GM19395 (cell line): ENCODE data around the gene FOXP3.
"Not testable (repeated sequence)": the region's sequence is repeated elsewhere in the genome, so short reads cannot be mapped to it uniquely, and the experiment has no call there.

ENCODE experiments used
- ATAC-seq: cut with Tn5 transposase; IDR thresholded peaks from one replicate; pipeline ENCODE4 v1.9.1; 2021; ENCODE audit warnings: mild to moderate bottlenecking, moderate library complexity; ENCODE audit not compliant: unreplicated experiment

The FOXP3 gene

GRCh38 chrX:49264460-49264859, at the start of gene FOXP3:
TSS of gene FOXP3 (minus strand) at chrX:49264710. CDS start at chrX:49258505, 6,205 bp downstream.
- no peak for ATAC-seq

GRCh38 chrX:49312176-49312575, 47.7 kb upstream of the FOXP3 start:
- ATAC-seq, result no peak

GRCh38 chrX:49310371-49310770, 45.9 kb upstream of the FOXP3 start:
- no peak for ATAC-seq

GRCh38 chrX:49309401-49309981, 45.0 kb upstream of the FOXP3 start:
- no peak for ATAC-seq

- no peak for ATAC-seq
These were observed 44.2 kb upstream of the FOXP3 start for GRCh38 chrX:49308604-49309269.

GRCh38 chrX:49307775-49308174, 43.3 kb upstream of the FOXP3 start:
- not testable (repeated sequence) for ATAC-seq

- no peak for ATAC-seq
These were observed 38.8 kb upstream of the FOXP3 start, which contains the start of gene GAGE10 for GRCh38 chrX:49303346-49303745. TSS of gene GAGE10 (plus strand) at chrX:49303646. CDS start at chrX:49304860, 1,214 bp downstream.

GRCh38 chrX:49300703-49301102, 36.2 kb upstream of the FOXP3 start:
- no peak for ATAC-seq

GRCh38 chrX:49299293-49299692, 34.8 kb upstream of the FOXP3 start:
- not testable (repeated sequence) for ATAC-seq

- ATAC-seq, result no peak
These were observed 28.2 kb upstream of the FOXP3 start for GRCh38 chrX:49292400-49293362.

- ATAC-seq, result no peak
These were observed 27.3 kb upstream of the FOXP3 start for GRCh38 chrX:49291615-49292337.

GRCh38 chrX:49290215-49290614, 25.7 kb upstream of the FOXP3 start:
- ATAC-seq, result no peak

GRCh38 chrX:49287665-49288064, 23.2 kb upstream of the FOXP3 start:
- no peak for ATAC-seq

GRCh38 chrX:49286581-49286980, 22.1 kb upstream of the FOXP3 start:
- ATAC-seq, result no peak

- no peak for ATAC-seq
These were observed 21.6 kb upstream of the FOXP3 start for GRCh38 chrX:49286136-49286535.

- ATAC-seq, result no peak
These were observed 19.7 kb upstream of the FOXP3 start for GRCh38 chrX:49284212-49284611.

- ATAC-seq, result no peak
These were observed 18.1 kb upstream of the FOXP3 start for GRCh38 chrX:49282647-49283011.

- no peak for ATAC-seq
These were observed 13.6 kb upstream of the FOXP3 start for GRCh38 chrX:49278081-49278480.

- ATAC-seq, result no peak
These were observed 13.0 kb upstream of the FOXP3 start for GRCh38 chrX:49277535-49277830.

- ATAC-seq, result no peak
These were observed 12.4 kb upstream of the FOXP3 start for GRCh38 chrX:49276671-49277534.
